ENCODE measurements around the gene TRIM33. TPM values are rescaled to one million over a fixed set of nuclear protein-coding genes. Genes with fewer than 3 reads are reported as not detected.

The TRIM33 gene
- total RNA-seq, 2 experiments from 2014 or later: 23.1 to 25.0 TPM

DNA sequence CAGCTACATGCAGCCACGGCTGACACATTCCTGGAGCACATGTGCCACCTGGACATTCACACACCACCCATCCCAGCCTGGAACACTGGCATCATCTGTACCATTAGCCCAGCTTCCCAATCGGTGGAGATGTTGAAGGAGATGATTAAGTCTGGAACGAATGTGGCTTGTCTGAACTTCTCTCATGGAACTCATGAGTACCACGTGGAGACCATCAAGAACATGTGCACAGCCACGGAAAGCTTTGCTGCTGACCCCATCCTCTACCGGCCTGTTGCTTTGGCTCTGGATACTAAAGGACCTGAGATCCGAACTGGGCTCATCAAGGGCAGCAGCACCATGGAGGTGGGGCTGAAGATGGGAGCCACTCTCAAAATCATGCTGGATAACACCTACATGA is 25.0 kb upstream of the TRIM33 start:
- Mint-ChIP-seq H3K27ac (no peak overlapping the region), H3K4me1 (ENCODE audit: low read depth) (no peaks in the 10 kb centered on the region), H3K9me3 (no peaks in the 10 kb centered on the region), H3K36me3 (ENCODE audit: low read depth) (no peaks in the 10 kb centered on the region), H3K27me3 (ENCODE audit: low read depth) (no peaks in the 10 kb centered on the region), H3K4me3 (no peak overlapping the region)
- intact Hi-C loops (cut with micrococcal nuclease): no loop called here
- CTCF ChIA-PET: interaction anchor here (0.6 kb wide), 1 partner anchor 252 kb away, joined by 3 read pairs; no protein-coding TSS in a partner anchor
- no peak for DNase-seq

DNA sequence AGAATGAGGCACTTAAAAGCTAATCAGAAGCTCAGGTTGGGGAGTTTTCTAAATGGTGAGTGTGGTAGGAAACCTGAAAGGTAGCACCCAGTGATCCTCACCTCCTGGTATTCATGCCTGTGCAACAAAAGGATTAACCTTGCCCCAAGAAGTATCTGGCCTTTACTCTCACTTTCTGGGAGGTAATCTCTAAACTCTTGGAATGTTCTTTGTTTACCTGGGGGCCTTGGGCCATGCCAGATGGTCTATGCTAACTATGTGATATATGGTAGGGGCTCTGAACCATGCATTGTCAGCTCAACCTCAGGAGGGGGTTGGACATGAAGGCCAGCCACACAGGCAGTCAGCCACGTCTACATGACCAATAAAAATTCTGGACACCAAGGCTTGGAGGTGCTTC is 24.4 kb upstream of the TRIM33 start:
- Mint-ChIP-seq H3K27me3 (ENCODE audit: low read depth) (no peaks in the 10 kb centered on the region), H3K27ac (no peak overlapping the region), H3K36me3 (ENCODE audit: low read depth) (no peaks in the 10 kb centered on the region), H3K4me3 (no peak overlapping the region), H3K4me1 (ENCODE audit: low read depth) (no peaks in the 10 kb centered on the region), H3K9me3 (no peaks in the 10 kb centered on the region)
- intact Hi-C loops (cut with micrococcal nuclease): no loop called here
- CTCF ChIA-PET: interaction anchor here (0.6 kb wide), 1 partner anchor 251 kb away, joined by 3 read pairs; no protein-coding TSS in a partner anchor
- DNase-seq: no peak

DNA sequence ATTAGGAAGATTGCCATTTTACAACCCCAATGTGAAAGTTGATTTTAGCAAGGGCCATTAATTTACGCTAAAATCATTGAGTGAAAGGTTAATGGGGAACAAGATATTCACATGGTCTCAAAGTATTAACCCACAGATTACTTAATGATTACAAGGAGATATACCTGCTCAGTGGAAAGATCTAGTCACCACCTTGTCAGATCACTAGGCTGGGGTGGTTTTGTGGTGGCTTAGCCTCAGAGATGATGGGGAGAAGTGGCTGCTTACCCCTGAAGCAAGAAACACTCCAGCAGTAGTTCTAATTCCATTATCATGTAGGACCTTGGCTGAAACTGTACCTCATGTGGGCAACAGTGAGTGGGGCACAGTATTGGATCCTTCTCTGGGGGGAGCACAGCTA is 20.1 kb upstream of the TRIM33 start:
- H3K36me3 Mint-ChIP-seq (ENCODE audit: low read depth): no peaks in the 10 kb centered on the region
- no peak for DNase-seq
- intact Hi-C loops (cut with micrococcal nuclease): no loop called here
- CTCF ChIA-PET: no interaction called here
- no peak overlapping the region for H3K27ac Mint-ChIP-seq
- no peaks in the 10 kb centered on the region for H3K27me3 Mint-ChIP-seq (ENCODE audit: low read depth)
- H3K4me1 Mint-ChIP-seq (ENCODE audit: low read depth): no peaks in the 10 kb centered on the region
- no peaks in the 10 kb centered on the region for H3K9me3 Mint-ChIP-seq
- no peak overlapping the region for H3K4me3 Mint-ChIP-seq

DNA sequence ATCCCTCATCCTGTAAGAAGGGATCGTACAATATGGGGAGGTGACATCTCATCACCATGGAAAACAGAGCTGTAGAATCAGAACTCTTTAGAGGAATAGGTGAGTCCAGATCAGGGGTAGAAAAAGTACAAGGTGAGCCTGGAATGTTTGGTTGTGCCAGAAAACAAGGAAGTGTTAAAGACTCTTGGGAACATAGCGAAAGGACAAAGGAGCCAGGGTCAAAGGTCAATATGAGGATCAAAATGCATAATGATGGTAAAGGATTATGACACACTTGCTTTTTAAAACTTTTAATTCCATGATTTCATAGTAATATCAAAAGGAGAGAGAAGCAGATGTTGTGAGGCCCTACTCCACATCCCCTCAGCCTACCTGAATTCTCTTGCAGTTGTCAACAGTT is 19.2 kb upstream of the TRIM33 start:
- intact Hi-C loops (cut with micrococcal nuclease): no loop called here
- Mint-ChIP-seq H3K4me3 (no peak overlapping the region), H3K36me3 (ENCODE audit: low read depth) (no peaks in the 10 kb centered on the region), H3K4me1 (ENCODE audit: low read depth) (no peaks in the 10 kb centered on the region), H3K27me3 (ENCODE audit: low read depth) (no peaks in the 10 kb centered on the region), H3K27ac (no peak overlapping the region), H3K9me3 (no peaks in the 10 kb centered on the region)
- CTCF ChIA-PET: no interaction called here
- DNase-seq: no peak

DNA sequence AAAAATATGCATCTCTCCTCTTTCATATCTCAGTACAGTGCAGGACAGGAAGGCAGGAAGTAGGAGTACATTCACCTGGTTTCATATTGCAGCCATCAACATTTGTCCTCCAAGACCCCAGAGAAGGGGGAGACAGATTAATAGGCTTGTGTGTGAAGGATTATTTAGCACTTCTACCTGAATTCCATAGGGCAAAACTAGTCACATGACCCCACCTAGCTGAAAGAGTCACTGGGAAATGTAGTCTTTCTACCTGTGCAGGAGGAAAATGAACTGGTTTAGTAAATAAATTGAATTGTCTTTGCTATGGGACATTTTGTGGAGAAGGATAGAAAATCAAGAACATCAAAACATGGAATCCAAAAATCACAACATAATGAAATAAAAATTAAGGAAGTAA is 13.9 kb upstream of the TRIM33 start:
- DNase-seq: no peak
- Mint-ChIP-seq H3K9me3 (no peaks in the 10 kb centered on the region), H3K4me1 (ENCODE audit: low read depth) (no peaks in the 10 kb centered on the region), H3K27ac (no peak overlapping the region), H3K27me3 (ENCODE audit: low read depth) (peaks cover 2% of the 10 kb centered on the region), H3K4me3 (no peak overlapping the region), H3K36me3 (ENCODE audit: low read depth) (no peaks in the 10 kb centered on the region)
- CTCF ChIA-PET: no interaction called here
- intact Hi-C loops (cut with micrococcal nuclease): no loop called here

DNA sequence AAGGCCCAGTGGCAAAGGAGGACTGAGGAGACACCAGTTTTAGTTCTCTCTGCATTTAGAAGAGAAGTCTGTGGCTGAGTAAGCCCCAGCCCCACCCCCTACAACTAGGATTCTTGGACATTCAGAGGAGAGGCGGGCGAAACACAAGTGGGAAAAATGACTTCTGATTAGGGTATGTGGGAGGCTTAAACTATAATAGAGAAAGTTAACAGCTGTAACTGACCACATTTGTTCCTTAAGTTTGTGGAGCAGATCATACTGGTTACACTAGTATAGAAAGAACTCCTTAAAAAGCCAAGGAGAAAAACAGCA is 11.2 kb upstream of the TRIM33 start:
- peaks cover 9% of the 10 kb centered on the region for H3K27me3 Mint-ChIP-seq (ENCODE audit: low read depth)
- H3K9me3 Mint-ChIP-seq: no peaks in the 10 kb centered on the region
- H3K4me3 Mint-ChIP-seq: no peak overlapping the region
- intact Hi-C loops (cut with micrococcal nuclease): no loop called here
- no peaks in the 10 kb centered on the region for H3K4me1 Mint-ChIP-seq (ENCODE audit: low read depth)
- no peak overlapping the region for H3K27ac Mint-ChIP-seq
- no peak for DNase-seq
- H3K36me3 Mint-ChIP-seq (ENCODE audit: low read depth): no peaks in the 10 kb centered on the region
- CTCF ChIA-PET: no interaction called here

DNA sequence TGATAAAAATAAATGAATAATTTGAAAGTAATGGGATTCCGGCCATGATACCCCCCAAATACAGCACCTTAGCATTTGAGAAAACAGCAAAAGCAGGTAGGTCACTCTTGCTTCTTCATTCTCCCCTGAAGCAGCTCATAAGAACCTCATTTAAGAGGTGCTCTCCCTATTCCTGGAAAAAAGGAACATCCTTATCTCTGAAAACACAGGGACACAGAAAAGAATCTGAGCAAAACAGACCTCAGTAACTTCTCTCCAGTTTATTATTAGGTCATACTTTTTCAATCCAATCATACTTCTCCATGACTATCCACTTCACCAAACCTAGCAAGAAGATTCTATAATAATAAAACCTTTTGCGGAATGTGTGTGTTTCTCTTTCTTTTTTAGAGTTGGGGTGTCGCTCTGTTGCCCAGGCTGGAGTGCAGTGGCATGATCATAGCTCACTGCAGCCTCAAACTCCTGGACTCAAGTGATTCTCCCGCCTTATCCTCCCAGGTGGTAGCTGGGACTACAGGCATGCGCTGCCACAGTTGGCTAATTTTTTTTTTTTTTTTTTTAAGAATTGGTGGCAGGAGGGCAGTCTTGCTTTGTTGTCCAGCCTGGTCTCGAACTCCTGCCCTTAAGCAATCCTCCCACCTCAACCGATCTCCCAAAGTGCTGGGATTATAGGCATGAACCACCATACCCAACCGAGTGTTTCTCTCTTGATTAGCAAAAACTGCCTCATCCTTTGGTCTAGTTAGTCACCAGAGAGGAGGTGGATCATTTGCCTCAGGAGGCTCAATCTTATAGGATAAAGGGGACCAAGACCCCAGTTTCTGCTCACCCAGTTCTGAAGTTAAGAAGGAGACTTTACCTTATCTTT is 10.6 kb upstream of the TRIM33 start:
- no peak overlapping the region for H3K27ac Mint-ChIP-seq
- no peaks in the 10 kb centered on the region for H3K4me1 Mint-ChIP-seq (ENCODE audit: low read depth)
- peaks cover 9% of the 10 kb centered on the region for H3K27me3 Mint-ChIP-seq (ENCODE audit: low read depth)
- CTCF ChIA-PET: no interaction called here
- no peaks in the 10 kb centered on the region for H3K9me3 Mint-ChIP-seq
- DNase-seq: no peak
- intact Hi-C loops (cut with micrococcal nuclease): no loop called here
- no peaks in the 10 kb centered on the region for H3K36me3 Mint-ChIP-seq (ENCODE audit: low read depth)
- H3K4me3 Mint-ChIP-seq: no peak overlapping the region

DNA sequence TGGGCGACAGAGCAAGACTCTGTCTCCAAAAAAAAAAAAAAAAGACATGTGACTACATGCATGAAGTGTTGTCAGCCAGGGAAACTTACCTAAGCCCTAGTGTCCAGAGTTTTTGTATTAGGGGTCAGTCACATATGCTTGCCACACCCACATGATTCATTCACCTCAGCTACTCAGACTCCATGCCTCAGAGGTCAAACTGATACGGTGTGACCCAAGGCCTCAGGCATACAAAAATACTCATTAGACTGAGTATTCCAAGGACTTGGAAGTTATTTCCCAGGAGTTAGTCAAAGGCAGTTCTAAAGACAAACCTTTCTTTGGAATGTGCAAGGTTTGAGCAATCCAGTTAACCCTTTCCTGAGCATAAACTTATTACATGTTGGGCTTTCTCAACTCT is 6.3 kb upstream of the TRIM33 start:
- peaks cover 9% of the 10 kb centered on the region for H3K27me3 Mint-ChIP-seq (ENCODE audit: low read depth)
- H3K27ac Mint-ChIP-seq: no peak overlapping the region
- H3K4me3 Mint-ChIP-seq: no peak overlapping the region
- H3K36me3 Mint-ChIP-seq (ENCODE audit: low read depth): no peaks in the 10 kb centered on the region
- no peak for DNase-seq
- H3K4me1 Mint-ChIP-seq (ENCODE audit: low read depth): peaks cover 10% of the 10 kb centered on the region
- no peaks in the 10 kb centered on the region for H3K9me3 Mint-ChIP-seq
- intact Hi-C loops (cut with micrococcal nuclease): no loop called here
- CTCF ChIA-PET: no interaction called here

DNA sequence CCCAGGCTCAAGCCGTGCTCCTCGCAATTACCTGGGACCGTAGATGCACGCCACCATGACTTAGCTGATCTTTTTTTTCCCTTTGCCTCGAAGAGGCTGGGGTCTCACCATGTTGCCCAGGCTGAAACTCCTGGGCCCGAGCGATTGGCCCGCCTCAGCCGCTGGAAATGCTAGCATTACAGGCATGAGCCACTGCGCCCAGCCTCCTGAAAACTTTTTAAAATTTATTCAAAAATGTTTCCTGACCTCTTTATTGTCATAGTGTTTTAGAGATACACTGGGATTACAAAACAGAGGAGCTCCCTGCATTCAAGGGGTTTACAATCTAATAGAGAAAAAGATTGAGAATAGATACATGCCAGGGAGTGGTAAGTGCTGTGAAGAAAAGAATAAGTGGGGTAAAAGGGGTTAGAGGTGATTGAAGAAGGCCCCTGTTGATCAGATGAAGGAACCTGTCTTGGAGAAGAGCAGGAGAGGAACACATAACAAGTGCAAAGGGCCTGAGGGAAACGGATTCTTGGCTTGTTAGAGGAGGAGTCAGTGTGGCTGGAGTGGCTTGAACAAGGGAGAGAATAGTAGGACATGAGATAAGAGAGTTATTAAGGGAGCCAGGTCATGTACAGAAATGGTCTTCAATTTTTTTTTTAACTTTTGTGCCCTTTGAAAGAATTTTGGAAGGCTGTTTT is 1.7 kb upstream of the TRIM33 start:
- CTCF ChIA-PET: no interaction called here
- Mint-ChIP-seq H3K9me3 (no peaks in the 10 kb centered on the region), H3K4me1 (ENCODE audit: low read depth) (peaks cover 35% of the 10 kb centered on the region), H3K4me3 (peak overlapping the region; percentile 90), H3K27ac (peak overlapping the region; percentile 21), H3K27me3 (ENCODE audit: low read depth) (no peaks in the 10 kb centered on the region), H3K36me3 (ENCODE audit: low read depth) (no peaks in the 10 kb centered on the region)
- intact Hi-C loops (cut with micrococcal nuclease): loop anchor here (5.0 kb wide), 1 partner anchor 580 kb away; no protein-coding TSS in a partner anchor
- no peak for DNase-seq

DNA sequence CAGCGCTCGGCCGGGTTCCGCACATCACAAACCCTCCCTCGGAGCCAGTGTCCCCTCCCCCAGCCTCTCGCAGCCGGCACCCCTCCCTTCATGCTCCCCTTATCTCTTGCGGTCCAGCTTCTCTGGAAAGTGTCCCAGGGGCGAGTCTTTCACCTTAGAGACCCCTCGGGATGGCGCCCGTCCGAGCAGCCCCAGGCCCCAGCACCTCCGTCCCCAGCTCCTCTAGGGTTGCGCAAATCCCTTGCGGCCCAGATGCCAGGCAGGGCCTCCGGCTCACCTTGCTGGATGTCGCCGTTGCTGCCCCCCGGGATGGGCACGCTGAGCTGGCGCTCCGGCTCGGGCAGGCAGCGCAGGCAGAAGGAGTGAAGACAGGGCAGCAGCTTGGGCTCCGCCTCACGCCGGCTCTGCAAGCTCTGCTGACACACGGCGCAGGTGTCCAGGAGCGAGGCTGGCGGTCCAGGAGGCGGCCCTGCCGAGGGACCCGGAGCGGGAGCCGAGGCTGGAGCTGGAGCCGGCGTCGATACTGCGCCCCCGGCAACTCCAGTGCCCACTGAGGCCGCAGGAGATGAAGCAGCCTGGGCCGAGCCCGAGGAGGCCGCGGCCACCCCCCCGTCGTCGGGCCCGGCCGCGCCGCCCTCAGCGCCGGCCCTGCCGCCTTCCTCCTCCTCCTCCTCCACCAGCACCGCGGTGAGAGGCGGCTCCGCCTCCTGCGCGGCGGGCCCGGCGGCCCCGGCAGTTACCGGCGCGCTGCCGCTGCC is 550 bp downstream of the TRIM33 start:
- intact Hi-C loops (cut with micrococcal nuclease): loop anchor here (1.0 to 5.0 kb wide), 12 partner anchors 28 to 698 kb away; partner anchors contain the start of genes BCAS2, CSDE1, DENND2C and NRAS
- no peaks in the 10 kb centered on the region for H3K27me3 Mint-ChIP-seq (ENCODE audit: low read depth)
- peak; percentile 45 for DNase-seq
- peaks cover 50% of the 10 kb centered on the region for H3K4me1 Mint-ChIP-seq (ENCODE audit: low read depth)
- peak overlapping the region; percentile 8 for H3K27ac Mint-ChIP-seq
- H3K36me3 Mint-ChIP-seq (ENCODE audit: low read depth): peaks cover 8% of the 10 kb centered on the region
- H3K4me3 Mint-ChIP-seq: peak overlapping the region; percentile 90
- CTCF ChIA-PET: interaction anchor here (0.6 to 1.4 kb wide), 3 partner anchors 72 to 224 kb away, joined by 3 read pairs; no protein-coding TSS in a partner anchor
- H3K9me3 Mint-ChIP-seq: no peaks in the 10 kb centered on the region

DNA sequence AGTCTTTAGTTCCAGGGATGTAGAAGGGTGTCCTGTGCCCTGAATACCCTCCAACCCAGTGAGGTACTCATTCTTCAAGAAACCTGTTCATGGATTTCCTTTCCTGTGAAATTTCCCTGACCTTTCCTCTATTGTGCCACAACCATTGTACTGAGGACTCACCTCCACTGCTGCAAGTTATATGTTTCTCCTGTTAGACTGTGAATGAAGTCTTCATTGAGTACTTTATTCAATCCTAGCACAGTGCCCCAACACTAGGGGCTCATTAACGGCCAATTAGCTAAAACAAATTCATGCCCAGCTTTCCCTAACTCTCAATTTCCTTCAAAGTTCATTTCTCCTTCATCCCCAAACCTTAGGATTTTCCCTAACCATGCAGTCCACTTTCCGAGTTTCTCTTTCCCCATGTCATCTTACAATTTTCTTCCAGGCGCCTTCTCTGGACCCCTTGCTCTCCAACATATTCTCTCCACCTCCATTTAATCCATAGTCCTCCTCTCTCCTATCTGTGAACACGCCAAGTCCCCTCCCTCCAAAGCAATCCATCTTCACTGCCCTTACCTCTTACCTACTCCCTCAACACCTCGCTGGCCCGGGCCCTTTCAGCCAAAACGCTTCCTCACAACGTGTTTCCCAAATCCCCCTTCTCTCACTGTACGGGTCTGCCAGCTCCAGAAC is 1.3 kb downstream of the TRIM33 start:
- Mint-ChIP-seq H3K4me1 (ENCODE audit: low read depth) (peaks cover 56% of the 10 kb centered on the region), H3K27me3 (ENCODE audit: low read depth) (no peaks in the 10 kb centered on the region), H3K36me3 (ENCODE audit: low read depth) (peaks cover 12% of the 10 kb centered on the region), H3K4me3 (peak overlapping the region; percentile 89), H3K9me3 (no peaks in the 10 kb centered on the region), H3K27ac (peak overlapping the region; percentile 8)
- CTCF ChIA-PET: interaction anchor here (0.6 to 1.4 kb wide), 2 partner anchors 73 to 223 kb away, joined by 3 read pairs; no protein-coding TSS in a partner anchor
- intact Hi-C loops (cut with micrococcal nuclease): loop anchor here (2.0 to 5.0 kb wide), 5 partner anchors 27 to 577 kb away; partner anchors contain the start of gene DENND2C
- DNase-seq: no peak

DNA sequence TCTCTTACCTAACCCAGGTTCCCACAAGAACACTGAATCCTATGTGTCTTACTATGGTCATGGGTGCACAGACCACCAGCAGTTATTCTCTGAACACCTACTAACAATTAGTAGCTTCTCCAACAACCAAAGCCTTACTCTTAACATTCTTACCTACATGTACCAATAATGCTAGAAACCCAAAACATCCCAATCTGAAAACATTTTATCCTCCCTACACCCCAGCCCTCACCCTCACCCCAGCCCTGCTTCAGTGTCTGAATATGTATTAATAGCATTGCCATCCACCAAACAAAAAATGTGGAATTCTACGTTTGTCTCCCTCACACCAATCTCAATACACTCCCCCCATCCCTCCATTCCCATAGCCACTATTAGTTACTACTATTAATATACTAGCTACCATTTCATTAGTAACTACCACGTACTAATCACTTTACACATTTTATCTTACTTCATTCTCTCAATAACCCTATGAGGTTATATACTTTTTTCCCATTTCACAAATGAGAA is 2.6 kb downstream of the TRIM33 start:
- no peaks in the 10 kb centered on the region for H3K27me3 Mint-ChIP-seq (ENCODE audit: low read depth)
- H3K27ac Mint-ChIP-seq: no peak overlapping the region
- H3K4me1 Mint-ChIP-seq (ENCODE audit: low read depth): peaks cover 63% of the 10 kb centered on the region
- intact Hi-C loops (cut with micrococcal nuclease): no loop called here
- CTCF ChIA-PET: no interaction called here
- H3K4me3 Mint-ChIP-seq: peak overlapping the region; percentile 89
- H3K36me3 Mint-ChIP-seq (ENCODE audit: low read depth): peaks cover 12% of the 10 kb centered on the region
- H3K9me3 Mint-ChIP-seq: no peaks in the 10 kb centered on the region
- no peak for DNase-seq
